Measurements from ENCODE around the gene SEC23A. TPM values are rescaled to one million over a fixed set of nuclear protein-coding genes. Genes with fewer than 3 reads are reported as not detected.

SEC23A gene
- total RNA-seq, 1 donor = 298 TPM

DNA sequence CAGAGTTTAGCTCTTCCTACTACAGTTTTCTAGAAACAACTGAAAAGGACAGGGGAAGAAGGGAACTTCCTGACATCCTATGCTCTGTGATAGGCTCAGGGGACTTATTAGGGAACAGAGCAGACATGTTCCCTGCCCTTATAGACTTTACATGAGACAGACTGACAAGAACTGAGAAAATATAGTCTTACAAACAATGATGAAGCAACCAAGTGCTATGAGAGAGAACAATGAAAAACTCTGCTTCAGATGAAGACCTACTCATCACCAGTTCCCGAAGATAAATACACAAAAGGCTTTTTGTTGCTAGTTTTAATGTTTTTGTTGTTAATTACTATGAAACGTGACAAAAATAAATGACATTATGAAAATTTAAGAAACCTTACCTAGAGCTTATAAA lies 115.3 kb downstream of the SEC23A start:
- TF ChIP-seq, protein P1, sequence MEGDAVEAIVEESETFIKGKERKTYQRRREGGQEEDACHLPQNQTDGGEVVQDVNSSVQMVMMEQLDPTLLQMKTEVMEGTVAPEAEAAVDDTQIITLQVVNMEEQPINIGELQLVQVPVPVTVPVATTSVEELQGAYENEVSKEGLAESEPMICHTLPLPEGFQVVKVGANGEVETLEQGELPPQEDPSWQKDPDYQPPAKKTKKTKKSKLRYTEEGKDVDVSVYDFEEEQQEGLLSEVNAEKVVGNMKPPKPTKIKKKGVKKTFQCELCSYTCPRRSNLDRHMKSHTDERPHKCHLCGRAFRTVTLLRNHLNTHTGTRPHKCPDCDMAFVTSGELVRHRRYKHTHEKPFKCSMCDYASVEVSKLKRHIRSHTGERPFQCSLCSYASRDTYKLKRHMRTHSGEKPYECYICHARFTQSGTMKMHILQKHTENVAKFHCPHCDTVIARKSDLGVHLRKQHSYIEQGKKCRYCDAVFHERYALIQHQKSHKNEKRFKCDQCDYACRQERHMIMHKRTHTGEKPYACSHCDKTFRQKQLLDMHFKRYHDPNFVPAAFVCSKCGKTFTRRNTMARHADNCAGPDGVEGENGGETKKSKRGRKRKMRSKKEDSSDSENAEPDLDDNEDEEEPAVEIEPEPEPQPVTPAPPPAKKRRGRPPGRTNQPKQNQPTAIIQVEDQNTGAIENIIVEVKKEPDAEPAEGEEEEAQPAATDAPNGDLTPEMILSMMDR (IDR thresholded peaks at IDR 0.05; ENCODE audit: insufficient read depth, low read length) = no peak
- DNase-seq (ENCODE audit: low read depth) = no peak
- H3K4me3 ChIP-seq (ENCODE audit: low read depth, low read length) = no peak overlapping the region

DNA sequence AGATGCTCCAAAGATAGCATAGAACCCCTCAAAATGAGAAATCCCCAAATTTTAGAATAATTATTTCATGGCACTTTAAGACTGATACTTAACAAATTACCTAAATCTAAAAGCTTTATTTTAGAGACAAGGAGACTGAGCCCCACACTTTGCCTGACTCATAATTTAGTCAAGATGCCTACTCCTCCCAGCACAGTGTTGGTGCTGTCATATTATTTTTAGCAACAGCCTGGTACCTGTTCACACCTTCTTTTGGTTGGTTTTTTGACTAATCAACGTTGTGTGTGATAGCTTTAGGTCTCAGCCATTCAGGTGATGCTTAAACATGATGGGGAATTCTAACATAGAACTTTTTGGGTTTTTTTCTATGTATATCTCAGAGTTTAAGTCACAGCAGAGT lies 120.2 kb downstream of the SEC23A start:
- TF ChIP-seq, protein P1 (IDR thresholded peaks at IDR 0.05; ENCODE audit: insufficient read depth, low read length) = no peak
- no peak overlapping the region for H3K4me3 ChIP-seq (ENCODE audit: low read depth, low read length)
- no peak for DNase-seq (ENCODE audit: low read depth)

DNA sequence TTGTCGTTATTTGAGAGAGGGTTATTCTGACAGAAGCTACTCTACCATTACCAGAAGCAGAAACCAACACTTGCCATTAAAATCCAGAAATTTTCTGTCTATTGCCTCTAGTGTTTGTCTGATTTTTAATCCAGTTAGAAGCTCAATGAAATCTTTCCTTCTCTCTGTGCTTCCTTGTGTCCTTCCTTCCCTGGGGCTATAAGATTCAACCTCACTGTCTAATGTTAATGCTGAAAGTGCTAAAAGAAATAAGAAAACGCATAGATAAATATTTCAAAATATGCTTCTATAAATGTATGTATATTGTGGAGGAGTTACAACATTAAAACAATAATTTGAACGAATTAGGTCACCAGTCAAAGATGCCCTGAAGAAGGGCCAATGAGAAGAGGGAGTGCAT lies 120.8 kb downstream of the SEC23A start:
- DNase-seq (ENCODE audit: low read depth) = no peak
- TF ChIP-seq, protein P1 (IDR thresholded peaks at IDR 0.05; ENCODE audit: insufficient read depth, low read length) = no peak
- no peak overlapping the region for H3K4me3 ChIP-seq (ENCODE audit: low read depth, low read length)

Small RNA genes within 50 kb of the gene (small RNA-seq; reads per million reads assigned to genes)
- not detected for gene AL109628.1
- not detected for gene RF00019

Other genes with a start within 250 kb of the SEC23A start
- 21.4 and 41.6 TPM in 2 replicates for gene GEMIN2, start 11.1 kb upstream of the SEC23A start, total RNA-seq (ENCODE audit: low replicate concordance)
- gene TRAPPC6B, start 67.1 kb upstream of the SEC23A start, total RNA-seq (ENCODE audit: low replicate concordance) = 23.2 and 34.0 TPM in 2 replicates
- 21.7 and 44.2 TPM in 2 replicates for gene PNN, start 72.0 kb upstream of the SEC23A start, total RNA-seq (ENCODE audit: low replicate concordance)
- 20.4 and 121 TPM in 2 replicates for gene MIA2, start 130.7 kb upstream of the SEC23A start, total RNA-seq (ENCODE audit: low replicate concordance)